ACHN (cell line): ENCODE results near the gene RBM47.
"Not testable (repeated sequence)": the region's sequence is repeated elsewhere in the genome, so short reads cannot be mapped to it uniquely, and the experiment has no call there.

Experiments used
- DNase-seq: peaks from one replicate; pipeline ENCODE4 v3.0.0-alpha.2; 2015
- in situ Hi-C: cut with HindIII; loops from 2 replicates; pipeline ENCODE4 v1.10.0; 2017; ENCODE audit warnings: low sequenced_read_pairs, low pct_ligation_motif_present, low pct_unique_long_range_greater_than_20kb

Gene RBM47

DNA sequence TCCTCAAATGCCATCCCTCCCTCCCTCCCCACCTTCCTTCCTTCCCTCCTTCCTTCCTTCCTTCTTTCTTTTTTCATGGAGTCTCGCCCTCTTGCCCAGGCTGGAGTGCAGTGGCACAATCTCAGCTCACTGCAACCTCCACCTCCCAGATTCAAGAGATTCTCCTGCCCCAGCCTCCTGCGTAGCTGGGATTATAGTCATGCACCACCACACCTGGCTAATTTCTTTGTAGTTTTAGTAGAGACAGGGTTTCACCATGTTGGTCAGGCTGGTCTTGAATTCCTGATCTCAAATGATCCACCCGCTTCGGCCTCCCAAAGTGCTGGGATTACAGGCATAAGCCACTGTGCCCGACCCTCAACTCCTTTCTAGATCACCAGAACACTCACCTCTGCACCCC is 112.6 kb downstream of the RBM47 start:
- in situ Hi-C loops, DNase-seq: not testable (repeated sequence)

DNA sequence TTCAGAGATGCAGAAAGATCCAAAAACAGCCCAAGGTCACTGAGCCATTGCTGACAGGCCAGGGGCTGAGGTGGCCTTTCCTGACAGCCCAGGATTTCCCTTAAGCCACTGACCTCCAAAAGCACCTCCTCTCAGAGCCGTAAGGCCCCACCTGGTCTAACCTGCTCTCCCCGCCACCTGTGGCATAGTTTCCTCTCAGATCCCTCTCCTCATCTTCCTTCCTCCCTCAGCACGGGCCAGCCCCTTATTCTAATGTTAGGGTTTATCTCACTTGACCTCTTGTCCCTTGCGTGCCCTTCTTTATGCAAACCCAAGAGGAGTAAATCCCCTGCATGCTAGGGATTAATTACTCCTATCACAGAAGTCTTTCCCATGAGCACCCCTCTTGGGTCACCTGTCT is 113.0 kb downstream of the RBM47 start:
- in situ Hi-C loops: no loop called here

GRCh38 chr4:40515398-40516293 is 114.0 kb downstream of the RBM47 start:
- peak; percentile 88 for DNase-seq

More for the DNA sequence above, 113.0 kb downstream of the RBM47 start:
- DNase-seq: no peak

GRCh38 chr4:40515037-40515397 is 114.6 kb downstream of the RBM47 start:
- in situ Hi-C loops: no loop called here
- DNase-seq: peak; percentile 78

More at GRCh38 chr4:40515398-40516293, 114.0 kb downstream of the RBM47 start:
- in situ Hi-C loops: no loop called here

DNA sequence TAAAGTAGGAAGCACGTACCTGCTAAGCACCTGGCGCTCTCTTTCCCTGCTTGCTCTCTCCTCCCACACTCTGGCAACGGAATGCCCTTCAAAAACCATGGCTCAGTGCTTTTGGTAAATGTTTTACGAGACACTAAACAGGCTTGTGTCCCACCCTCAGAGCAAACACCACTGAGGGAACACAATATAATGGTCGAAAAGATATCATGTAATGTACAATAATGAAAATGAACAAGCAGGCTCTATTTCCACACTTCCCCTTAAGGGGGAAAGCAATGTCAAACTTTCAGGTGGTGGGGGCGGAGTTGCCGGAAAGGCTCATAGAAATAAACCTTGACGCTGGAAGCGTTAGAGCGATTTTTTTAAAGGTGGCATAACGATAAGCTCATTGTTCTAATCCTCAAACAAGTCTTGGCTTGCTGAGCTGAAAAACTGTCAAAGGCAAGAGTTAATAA is 115.1 kb downstream of the RBM47 start:
- in situ Hi-C loops: no loop called here
- DNase-seq: peak; percentile 83

- in situ Hi-C loops: no loop called here
- no peak for DNase-seq
Observed at GRCh38 chr4:40511036-40511614, 118.5 kb downstream of the RBM47 start.

- in situ Hi-C loops: no loop called here
- no peak for DNase-seq
Observed at GRCh38 chr4:40507977-40508376, 121.7 kb downstream of the RBM47 start.

DNA sequence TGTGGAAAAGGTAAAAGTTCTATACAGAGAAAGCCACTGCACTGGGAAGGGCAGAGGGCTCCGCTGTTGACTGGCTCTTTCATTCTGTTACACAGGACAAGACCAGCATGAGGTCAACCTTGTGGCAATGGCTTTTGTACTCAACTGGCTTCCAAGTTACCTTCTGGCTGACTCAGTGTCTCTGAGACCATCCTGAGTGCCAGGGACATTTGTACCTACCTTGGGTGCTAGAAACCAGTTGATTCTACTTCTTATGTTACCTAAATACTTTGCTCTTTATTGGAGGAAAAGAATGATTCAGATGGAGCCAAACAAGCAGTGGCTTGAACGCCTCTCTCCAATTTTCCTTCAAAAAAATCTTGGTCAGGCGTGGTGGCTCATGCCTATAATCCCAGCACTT is 123.2 kb downstream of the RBM47 start:
- in situ Hi-C loops: no loop called here
- no peak for DNase-seq

DNA sequence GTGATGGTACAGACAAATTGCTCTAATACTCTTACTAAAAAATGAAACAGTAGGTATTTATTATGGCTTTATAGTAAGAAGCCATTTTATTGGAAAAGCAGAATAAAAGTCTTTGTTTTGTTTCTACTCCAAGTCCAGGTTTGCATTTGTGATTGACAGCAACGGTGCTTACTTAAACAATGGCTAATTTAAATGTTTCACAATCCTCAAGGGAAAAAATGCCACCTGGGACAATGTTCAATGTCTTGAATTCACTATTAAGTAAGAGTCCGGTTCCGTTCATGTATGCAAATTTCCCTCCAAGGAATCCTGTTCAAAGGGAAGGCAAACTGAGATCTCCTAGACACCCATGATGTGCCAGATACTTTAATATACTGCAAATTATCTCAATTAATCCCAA is 123.6 kb downstream of the RBM47 start:
- in situ Hi-C loops: no loop called here
- no peak for DNase-seq

DNA sequence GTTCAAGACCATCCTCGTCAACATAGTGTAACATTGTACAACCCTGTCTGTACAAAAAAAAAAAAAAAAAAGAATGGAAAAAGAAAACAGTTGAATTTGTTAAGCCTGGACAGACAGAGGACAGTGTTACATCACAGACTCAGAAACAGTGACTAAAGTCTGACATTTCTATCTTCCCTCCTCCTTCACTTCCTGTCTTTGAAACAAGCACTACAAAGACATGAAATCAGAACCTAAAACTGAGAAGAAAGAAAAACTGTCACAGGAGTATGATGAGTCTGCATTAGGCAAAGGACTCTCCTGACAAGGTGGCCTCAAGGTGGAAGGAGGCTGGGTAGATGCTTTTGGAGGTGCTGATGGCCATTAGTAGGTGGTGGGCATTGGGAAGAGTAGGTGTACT is 126.7 kb downstream of the RBM47 start:
- in situ Hi-C loops: no loop called here
- no peak for DNase-seq

GRCh38 chr4:40502220-40502619 is 127.4 kb downstream of the RBM47 start:
- in situ Hi-C loops: no loop called here
- no peak for DNase-seq

DNA sequence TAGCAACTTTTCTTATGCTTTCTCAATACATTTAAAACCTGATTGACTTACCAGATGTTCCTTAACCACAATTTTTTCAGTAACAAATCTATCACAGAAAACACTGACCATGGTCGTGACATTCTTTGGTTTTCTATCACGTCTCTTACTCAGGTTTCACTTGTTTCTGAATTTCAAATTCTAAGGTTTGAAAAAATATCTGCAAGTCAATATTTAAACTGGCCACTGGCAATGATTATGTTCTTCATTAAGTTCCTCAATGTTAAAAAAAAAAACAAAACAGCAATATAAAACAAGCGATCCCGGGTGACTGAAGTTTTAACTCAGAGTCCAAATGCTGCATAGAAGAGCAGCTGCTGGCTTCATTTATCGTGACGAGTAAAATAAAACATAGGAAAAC is 128.9 kb downstream of the RBM47 start:
- no peak for DNase-seq
- in situ Hi-C loops: no loop called here

DNA sequence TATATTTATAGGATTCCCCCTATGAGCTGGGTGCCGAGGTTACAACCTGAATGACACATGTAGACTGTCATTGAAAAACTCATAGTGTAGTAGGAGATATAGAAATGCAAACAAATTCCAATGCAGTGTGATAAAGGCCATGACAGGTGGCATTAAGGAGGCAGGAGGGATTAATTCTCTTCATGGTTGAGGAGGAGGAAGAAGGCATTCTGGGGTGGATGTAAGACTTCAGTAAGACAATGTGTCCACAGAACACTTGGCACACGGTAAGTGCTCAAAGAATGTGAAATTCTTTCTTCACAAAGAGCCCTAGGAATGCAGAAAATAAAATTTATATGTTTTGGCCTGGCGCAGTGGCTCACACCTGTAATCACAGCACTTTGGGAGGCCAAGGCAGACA is 136.5 kb downstream of the RBM47 start:
- DNase-seq: no peak
- in situ Hi-C loops: no loop called here

DNA sequence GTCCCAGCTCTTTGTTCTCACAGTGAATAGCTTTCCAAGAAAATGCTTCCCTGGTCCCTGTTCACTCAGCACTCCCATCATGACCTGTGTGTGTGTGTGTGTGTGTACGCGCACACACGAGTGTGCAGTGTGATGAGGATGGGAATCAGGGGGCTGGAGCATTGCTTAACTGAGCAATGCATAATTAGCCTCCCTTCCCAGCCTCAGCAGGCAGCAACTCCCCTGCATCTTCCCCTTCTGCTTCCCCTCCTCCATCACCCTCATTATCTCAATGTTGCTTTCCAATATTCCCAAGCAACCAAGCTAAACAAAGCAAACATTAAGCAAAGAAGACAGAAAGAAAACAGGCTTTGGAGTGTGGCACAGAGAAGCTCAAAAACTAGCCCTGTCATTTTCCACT is 137.0 kb downstream of the RBM47 start:
- no peak for DNase-seq
- in situ Hi-C loops: no loop called here

- in situ Hi-C loops: no loop called here
Observed at GRCh38 chr4:40490481-40490880, 139.2 kb downstream of the RBM47 start.

DNA sequence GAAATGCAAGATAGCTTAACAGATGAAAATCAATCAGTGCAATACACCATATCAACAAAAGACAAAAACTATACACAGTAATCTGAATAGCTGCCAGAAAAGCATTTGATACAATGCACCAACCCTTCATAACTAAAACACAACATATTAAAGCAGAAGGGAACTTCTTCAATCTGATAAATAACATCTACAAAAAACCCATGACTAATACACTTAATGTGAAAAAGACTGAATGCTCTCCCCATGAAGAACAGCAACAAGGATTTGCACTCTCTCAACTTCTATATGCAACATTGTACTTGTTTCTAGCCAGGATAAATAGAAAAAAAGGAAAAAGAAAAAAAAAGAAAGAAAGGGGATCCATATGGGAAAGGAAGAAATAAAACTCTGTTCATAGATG is 139.7 kb downstream of the RBM47 start:
- in situ Hi-C loops: no loop called here
- DNase-seq: no peak

More at GRCh38 chr4:40490481-40490880, 139.2 kb downstream of the RBM47 start:
- DNase-seq: no peak

- in situ Hi-C loops: no loop called here
- no peak for DNase-seq
Observed at GRCh38 chr4:40486534-40486933, 143.1 kb downstream of the RBM47 start.

DNA sequence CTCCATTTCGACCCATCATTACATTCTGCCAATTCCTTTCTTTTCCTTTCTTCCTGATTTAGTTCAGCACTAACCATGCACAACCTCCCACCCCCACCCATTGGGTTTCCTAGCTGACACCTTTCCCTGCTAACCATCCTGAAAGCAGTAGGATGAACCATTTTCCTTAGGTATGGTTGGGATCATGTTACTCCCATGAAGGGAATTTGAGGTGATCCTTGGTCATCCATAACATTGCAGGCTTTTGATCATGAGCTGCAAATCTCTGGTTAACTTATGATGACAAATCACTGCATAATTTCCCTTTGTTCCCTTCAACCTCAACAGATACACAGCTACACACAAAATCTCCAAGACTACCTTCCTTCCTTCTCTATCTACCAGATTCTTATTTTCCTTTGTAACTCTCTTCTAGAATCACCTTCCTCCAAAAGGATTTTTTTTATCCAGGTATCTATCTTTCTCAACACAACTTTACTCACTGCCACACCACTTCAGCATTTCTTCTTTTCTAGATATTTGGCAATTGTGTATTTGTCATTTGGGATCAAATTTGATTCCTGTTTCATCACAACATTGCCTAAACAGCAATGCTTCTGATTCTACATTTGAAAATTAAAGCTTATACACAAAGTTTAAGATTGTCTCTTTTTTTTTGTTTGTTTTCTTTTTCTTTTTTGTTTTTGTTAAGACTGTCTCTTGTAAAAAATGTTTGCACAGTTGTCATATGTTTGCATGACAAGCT is 145.1 kb downstream of the RBM47 start:
- in situ Hi-C loops: no loop called here
- DNase-seq: no peak

GRCh38 chr4:40482985-40483647 is 146.5 kb downstream of the RBM47 start:
- in situ Hi-C loops: no loop called here
- DNase-seq: peak; percentile 69
